ENCODE results near the gene HDAC11. TPM values are rescaled to one million over a fixed set of nuclear protein-coding genes. Genes with fewer than 3 reads are reported as not detected.

The HDAC11 gene
- polyA plus RNA-seq, 1 experiment, result 7.1 TPM

DNA sequence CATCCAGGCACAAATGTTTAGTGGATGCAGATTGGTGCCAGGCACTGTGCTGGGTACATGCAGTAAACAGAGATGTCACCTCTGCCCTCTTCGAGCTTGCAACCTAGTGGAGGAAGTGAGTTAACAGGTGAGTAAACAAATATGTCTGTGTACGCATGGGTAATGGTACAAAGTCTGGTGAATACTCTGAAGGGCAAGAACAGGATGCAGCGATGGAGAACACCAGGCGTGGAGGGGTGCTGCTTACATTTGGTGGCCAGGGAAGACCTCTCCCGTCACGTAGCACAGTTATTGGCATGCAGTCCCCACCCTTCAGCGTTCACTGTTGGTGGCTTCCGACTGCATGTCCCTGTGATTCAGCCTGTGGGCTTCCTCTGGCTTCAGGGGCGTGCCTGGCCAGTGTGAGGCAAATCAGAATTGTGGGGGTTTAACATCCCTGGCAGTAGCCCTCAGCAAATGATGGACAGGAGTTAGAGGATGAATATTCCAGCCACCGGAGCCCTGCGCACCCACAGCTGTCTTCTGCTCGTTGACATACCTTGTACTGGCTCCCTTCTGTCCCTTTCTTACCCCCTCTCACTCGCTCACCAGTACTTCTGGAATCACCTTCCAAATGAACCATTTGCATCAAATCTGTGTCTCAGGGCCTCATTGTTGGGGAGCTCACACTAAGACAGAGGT lies 9.1 kb upstream of the HDAC11 start:
- POLR2A ChIA-PET, result no interaction called here
- Histone ChIP-seq H3K27me3 (ENCODE audit: control insufficient read depth, insufficient read depth, low read length) (peaks cover 15% of the 10 kb centered on the region), H3K9me3 (ENCODE audit: control insufficient read depth, insufficient read depth, low read length) (no peaks in the 10 kb centered on the region), H3K4me3 (ENCODE audit: low read depth, low read length) (no peak overlapping the region), H3K27ac (ENCODE audit: low read depth, low read length) (no peak overlapping the region)
- TF ChIP-seq CTCF (IDR thresholded peaks at IDR 0.05; ENCODE audit: low read depth, low read length), result no peak
- DNase-seq (ENCODE audit: low read depth, low spot score), result no peak
- CTCF ChIA-PET, result interaction anchor here (1.6 to 2.3 kb wide), 2 partner anchors 18 to 379 kb away, joined by 6 to 14 read pairs; no protein-coding TSS in a partner anchor

DNA sequence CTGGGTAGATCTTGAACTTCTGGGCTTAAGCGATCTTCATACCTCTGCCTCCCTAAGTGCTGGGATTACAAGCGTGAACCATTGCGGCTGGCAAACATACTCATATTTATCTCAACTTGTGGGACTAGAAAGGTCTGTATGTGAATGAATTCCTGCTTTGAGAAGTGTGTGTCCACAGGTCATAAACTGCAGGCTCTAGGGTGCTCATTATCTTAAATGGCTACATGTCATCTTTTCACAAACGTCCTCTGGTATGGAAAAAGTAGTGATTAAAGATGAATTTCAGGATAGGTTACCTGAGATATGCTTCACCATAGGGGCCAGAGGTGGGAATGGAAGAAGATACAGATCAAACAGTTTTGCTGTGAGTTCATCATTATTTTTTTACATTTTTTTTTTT lies 7.8 kb upstream of the HDAC11 start:
- ChIA-PET POLR2A (no interaction called here), CTCF (interaction anchor here (2.3 kb wide), 1 partner anchor 19 kb away, joined by 14 read pairs; no protein-coding TSS in a partner anchor)
- H3K4me3 ChIP-seq (ENCODE audit: low read depth, low read length), result no peak overlapping the region

GRCh38 chr3:13473020-13473419 lies 7.1 kb upstream of the HDAC11 start:
- CTCF ChIA-PET, result interaction anchor here (2.3 kb wide), 1 partner anchor 20 kb away, joined by 14 read pairs; no protein-coding TSS in a partner anchor

More for the DNA sequence above, 7.8 kb upstream of the HDAC11 start:
- Histone ChIP-seq H3K9me3 (ENCODE audit: control insufficient read depth, insufficient read depth, low read length) (no peaks in the 10 kb centered on the region), H3K27ac (ENCODE audit: low read depth, low read length) (no peak overlapping the region), H3K27me3 (ENCODE audit: control insufficient read depth, insufficient read depth, low read length) (peaks cover 19% of the 10 kb centered on the region)
- no peak for DNase-seq (ENCODE audit: low read depth, low spot score)
- TF ChIP-seq CTCF (IDR thresholded peaks at IDR 0.05; ENCODE audit: low read depth, low read length), result no peak

GRCh38 chr3:13474021-13474420 lies 6.1 kb upstream of the HDAC11 start:
- TF ChIP-seq CTCF (IDR thresholded peaks at IDR 0.05; ENCODE audit: low read depth, low read length), result no peak
- ChIA-PET POLR2A (no interaction called here), CTCF (no interaction called here)
- Histone ChIP-seq H3K9me3 (ENCODE audit: control insufficient read depth, insufficient read depth, low read length) (no peaks in the 10 kb centered on the region), H3K4me3 (ENCODE audit: low read depth, low read length) (no peak overlapping the region), H3K27ac (ENCODE audit: low read depth, low read length) (no peak overlapping the region), H3K27me3 (ENCODE audit: control insufficient read depth, insufficient read depth, low read length) (peaks cover 19% of the 10 kb centered on the region)
- DNase-seq (ENCODE audit: low read depth, low spot score), result no peak

More at GRCh38 chr3:13473020-13473419, 7.1 kb upstream of the HDAC11 start:
- POLR2A ChIA-PET, result no interaction called here
- TF ChIP-seq CTCF (IDR thresholded peaks at IDR 0.05; ENCODE audit: low read depth, low read length), result no peak
- peaks cover 19% of the 10 kb centered on the region for H3K27me3 ChIP-seq (ENCODE audit: control insufficient read depth, insufficient read depth, low read length)
- no peak overlapping the region for H3K27ac ChIP-seq (ENCODE audit: low read depth, low read length)
- no peaks in the 10 kb centered on the region for H3K9me3 ChIP-seq (ENCODE audit: control insufficient read depth, insufficient read depth, low read length)
- no peak overlapping the region for H3K4me3 ChIP-seq (ENCODE audit: low read depth, low read length)
- DNase-seq (ENCODE audit: low read depth, low spot score), result no peak

- Histone ChIP-seq H3K4me3 (ENCODE audit: low read depth, low read length) (no peak overlapping the region), H3K27me3 (ENCODE audit: control insufficient read depth, insufficient read depth, low read length) (peaks cover 19% of the 10 kb centered on the region), H3K27ac (ENCODE audit: low read depth, low read length) (no peak overlapping the region), H3K9me3 (ENCODE audit: control insufficient read depth, insufficient read depth, low read length) (no peaks in the 10 kb centered on the region; the same call in 1 of the 2 replicates)
- CTCF ChIA-PET, result no interaction called here
- POLR2A ChIA-PET, result no interaction called here
- DNase-seq (ENCODE audit: low read depth, low spot score), result no peak
- TF ChIP-seq CTCF (IDR thresholded peaks at IDR 0.05; ENCODE audit: low read depth, low read length), result no peak
Measured at GRCh38 chr3:13474776-13475303, 5.3 kb upstream of the HDAC11 start.
